22Rv1 (cell line): ENCODE measurements around the gene GBF1.

Experiments
- H3K27ac ChIP-seq: fragments of 450-650 bp; 2 replicates; pipeline ENCODE4 v1.5.1; 2017
- ZFX ChIP-seq: fragments of 450-650 bp; IDR thresholded peaks from 2 replicates; pipeline ENCODE4 v1.6.1; 2017; ENCODE audit warnings: antibody characterized with exemption, borderline replicate concordance
- TF ChIP-seq, protein P1 (sequence below): fragments of 450-650 bp; IDR thresholded peaks from 2 replicates; pipeline ENCODE4 v1.5.1; 2017; ENCODE audit warnings: mild to moderate bottlenecking

Gene GBF1

DNA sequence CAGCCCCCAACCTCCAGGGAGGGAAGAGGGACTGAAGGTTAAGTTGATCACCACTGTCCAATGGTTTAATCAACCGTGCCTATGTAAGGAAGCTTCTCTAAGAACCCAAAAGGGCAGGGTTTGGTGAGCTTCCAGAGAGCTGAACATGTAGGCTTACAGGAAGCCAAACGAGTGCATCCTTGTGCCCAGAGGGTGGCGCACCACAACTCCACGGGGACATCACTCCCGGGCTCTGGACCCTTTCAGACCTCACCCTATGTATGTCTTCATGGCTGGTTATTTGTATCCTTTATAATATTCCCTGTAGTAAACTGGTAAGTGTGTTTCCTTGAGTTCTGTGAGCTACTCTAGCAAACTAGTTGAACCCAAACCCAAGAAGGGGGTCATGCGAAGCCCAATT lies 138.7 kb downstream of the GBF1 start:
- TF ChIP-seq, protein P1, sequence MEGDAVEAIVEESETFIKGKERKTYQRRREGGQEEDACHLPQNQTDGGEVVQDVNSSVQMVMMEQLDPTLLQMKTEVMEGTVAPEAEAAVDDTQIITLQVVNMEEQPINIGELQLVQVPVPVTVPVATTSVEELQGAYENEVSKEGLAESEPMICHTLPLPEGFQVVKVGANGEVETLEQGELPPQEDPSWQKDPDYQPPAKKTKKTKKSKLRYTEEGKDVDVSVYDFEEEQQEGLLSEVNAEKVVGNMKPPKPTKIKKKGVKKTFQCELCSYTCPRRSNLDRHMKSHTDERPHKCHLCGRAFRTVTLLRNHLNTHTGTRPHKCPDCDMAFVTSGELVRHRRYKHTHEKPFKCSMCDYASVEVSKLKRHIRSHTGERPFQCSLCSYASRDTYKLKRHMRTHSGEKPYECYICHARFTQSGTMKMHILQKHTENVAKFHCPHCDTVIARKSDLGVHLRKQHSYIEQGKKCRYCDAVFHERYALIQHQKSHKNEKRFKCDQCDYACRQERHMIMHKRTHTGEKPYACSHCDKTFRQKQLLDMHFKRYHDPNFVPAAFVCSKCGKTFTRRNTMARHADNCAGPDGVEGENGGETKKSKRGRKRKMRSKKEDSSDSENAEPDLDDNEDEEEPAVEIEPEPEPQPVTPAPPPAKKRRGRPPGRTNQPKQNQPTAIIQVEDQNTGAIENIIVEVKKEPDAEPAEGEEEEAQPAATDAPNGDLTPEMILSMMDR = peak; percentile 38
- TF ChIP-seq ZFX = no peak
- H3K27ac ChIP-seq = no peak overlapping the region

DNA sequence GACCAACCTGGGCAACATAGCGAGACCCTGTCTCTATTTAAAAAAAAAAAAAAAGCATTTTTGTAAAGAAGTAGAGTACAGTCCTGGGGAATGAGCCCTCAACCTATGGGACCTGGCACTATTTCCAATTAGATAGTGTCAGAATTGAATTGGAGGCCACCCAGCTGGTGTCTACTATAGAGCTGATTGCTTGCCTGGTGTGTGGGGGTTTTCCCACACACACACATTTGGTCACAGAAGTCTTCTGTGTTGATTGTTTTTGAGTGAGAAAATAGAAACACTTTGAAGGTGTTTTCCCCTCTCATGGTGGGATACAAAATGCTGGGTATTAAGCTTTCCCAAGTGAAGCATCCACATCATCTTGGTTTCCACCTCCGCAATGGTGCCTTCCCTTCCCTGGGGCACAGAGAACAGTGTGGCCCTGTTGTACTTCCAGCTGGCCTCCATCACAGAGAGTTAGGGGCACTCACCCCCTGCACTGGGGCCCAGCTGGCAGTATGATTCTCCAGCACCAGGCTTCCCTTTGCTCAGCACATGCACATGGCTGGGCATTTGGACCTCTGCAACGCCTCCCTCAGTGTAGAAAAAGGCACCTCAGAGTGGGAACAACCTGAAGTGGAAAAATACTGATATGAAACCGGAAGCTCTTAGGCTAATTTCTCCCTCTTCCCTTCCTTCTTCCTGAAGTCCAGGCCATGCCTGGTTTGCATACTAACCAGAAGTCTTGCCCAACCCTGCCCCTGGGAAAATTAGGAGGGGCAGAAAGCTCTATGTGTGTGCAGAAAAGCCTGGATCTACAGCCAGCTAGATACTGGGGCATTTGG lies 139.5 kb downstream of the GBF1 start:
- no peak overlapping the region for H3K27ac ChIP-seq
- TF ChIP-seq ZFX = no peak
- TF ChIP-seq, protein P1 = no peak

DNA sequence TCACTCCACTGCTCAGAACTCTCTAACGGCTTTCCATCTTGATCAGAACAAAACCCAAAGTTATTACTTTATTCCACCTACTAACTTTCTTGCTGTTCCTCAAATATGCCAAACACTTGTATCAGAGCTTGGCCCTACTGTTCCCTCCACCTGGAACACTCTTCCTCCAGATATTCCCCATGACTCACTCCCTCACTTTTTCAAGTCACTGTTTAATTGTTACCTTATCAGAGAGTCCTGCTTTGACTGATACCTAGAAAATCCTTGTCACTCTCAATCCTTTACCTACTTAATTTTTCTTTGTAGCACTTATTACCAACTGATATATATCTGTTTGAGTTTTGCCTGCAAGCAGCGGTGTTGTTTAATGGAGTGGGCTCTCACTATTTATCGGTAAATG lies 144.6 kb downstream of the GBF1 start:
- TF ChIP-seq, protein P1 = no peak
- TF ChIP-seq ZFX = no peak
- H3K27ac ChIP-seq = no peak overlapping the region

DNA sequence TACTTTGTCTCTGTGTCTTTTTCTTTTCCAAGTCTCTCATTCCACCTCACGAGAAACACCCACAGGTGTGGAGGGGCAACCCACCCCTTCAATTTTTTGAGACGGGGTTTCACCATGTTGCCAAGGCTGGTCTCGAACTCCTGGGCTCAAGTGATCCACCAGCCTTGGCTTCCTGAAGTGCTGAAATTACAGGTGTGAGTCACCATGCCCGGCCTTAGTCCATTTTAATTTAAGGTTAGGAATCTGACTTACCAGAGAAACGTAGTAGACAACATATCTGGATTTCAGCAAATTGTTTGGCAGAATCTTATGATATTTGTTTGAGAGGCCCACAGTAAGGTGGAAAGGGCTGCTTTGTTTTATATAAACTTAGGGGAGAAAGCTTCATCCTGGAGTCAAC lies 147.0 kb downstream of the GBF1 start:
- TF ChIP-seq, protein P1 = no peak
- no peak for TF ChIP-seq ZFX
- no peak overlapping the region for H3K27ac ChIP-seq

DNA sequence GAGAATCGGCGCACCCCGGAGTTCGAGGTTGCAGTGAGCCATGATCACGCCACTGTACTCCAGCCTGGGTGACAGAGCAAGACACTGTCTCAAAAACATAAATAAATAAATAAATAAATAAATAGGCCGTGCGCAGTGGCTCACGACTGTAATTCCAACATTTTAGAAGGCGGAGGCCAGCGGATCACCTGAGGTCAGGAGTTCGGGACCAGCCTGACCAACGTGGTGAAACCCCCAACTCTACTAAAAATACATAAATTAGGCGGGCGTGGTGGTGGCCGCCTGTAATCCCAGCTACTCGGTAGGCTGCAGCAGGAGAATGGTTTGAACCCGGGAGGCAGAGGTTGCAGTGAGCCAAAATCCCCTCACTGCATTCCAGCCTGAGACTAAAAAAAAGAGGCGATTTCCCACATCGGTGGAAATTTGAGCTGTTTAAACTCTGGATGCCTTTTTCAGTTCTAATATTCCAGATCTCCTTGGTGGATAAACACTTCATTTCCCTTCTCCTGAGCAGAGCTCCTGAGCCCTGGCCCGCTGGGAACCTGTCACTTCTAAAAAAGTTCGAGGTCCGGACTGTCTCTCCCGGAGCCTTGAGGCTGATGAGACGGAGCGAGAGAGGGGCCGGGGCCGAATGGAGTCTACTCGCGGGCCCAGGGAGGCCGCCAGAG lies 148.2 kb downstream of the GBF1 start:
- TF ChIP-seq ZFX = no peak
- TF ChIP-seq, protein P1 = no peak; the same call in none of the 2 replicates
- peak overlapping the region; percentile 89 for H3K27ac ChIP-seq

DNA sequence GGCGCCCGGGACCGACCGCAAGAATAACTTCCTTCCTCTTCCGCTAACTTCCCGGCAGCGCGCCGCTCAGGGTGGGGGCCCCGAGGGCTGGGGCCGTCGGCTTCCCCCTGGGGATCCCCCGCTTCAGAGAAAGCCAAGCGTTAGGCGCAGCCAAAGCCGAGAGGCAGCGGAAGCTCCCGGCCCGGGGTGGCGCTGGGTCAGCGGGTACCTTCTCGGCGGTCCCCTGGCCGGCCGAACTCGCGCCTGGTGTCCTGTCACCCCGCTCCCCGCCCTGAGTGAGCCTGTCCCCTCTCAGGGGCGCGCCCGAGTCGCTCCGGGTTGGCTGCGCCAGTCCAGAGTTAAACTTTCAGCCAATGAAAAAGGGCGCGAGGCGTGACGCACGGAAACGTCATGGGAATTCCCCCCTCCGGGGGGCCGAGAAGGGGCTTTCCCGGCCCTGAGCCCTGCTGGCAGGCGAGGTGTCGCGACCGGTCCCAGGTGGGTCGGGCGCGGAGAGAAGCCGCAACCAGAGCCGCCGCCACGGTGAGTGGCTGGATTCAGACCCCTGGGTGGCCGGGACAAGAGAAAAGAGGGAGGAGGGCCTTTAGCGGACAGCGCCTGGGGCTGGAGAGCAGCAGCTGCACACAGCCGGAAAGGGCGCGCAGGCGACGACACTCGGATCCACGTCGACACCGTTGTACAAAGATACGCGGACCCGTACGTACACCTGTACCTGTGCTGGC lies 148.9 kb downstream of the GBF1 start:
- H3K27ac ChIP-seq = peak overlapping the region; percentile 89
- no peak for TF ChIP-seq ZFX
- TF ChIP-seq, protein P1 = peak; percentile 98

DNA sequence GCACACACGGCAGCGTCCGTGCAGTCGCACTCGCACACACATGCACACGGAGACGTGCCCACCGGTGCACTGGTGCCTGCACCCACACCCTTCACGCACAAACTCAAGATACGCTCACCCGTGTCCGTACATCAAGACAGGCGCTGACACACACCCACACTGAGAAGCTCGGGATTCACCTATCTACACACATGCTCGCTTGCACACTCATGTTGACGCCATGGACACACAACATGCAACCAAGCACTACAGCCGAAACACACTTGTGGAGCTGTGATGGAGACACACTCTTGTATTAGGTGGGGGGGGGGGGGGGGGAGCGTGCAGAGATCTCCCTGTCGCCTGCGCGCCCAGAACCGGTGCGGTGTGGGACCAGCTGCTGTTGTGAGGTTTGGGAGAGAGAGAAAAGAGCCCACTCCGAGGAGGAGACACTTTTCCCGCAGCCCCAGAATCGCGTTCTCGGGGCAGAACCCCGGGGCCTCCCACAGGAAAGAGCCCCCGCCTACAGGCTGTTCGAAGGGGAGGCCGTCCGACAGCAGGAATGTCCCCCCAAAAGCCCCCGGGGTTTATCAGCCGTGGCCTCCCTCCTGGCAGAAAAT lies 149.6 kb downstream of the GBF1 start:
- TF ChIP-seq, protein P1 = no peak
- no peak for TF ChIP-seq ZFX
- H3K27ac ChIP-seq = peak overlapping the region; percentile 89
